ENCODE measurements around the gene SLC6A7.

The SLC6A7 gene

DNA sequence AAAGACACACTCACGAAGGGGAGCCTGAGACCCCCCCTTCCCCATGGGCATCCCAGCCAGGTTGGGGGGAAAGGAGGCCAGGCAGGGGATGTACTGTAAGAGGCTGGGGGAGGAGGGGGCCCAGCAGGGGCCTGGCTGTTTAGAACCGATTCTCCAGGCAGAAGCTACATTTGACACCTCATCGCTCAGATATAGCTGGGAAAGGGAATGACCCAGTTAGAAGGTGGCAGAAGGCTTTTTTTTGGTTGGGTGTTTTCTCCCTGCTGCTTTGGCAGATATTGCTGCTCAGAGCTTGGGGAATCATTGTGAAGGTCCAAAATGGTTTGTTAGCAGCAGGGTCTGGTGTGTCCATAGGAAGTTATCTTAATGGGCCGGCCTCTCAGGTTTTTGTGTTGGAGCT, 17.3 kb upstream of the SLC6A7 start:
- DNase-seq = peak in 1 of 58 donors; percentile 50

DNA sequence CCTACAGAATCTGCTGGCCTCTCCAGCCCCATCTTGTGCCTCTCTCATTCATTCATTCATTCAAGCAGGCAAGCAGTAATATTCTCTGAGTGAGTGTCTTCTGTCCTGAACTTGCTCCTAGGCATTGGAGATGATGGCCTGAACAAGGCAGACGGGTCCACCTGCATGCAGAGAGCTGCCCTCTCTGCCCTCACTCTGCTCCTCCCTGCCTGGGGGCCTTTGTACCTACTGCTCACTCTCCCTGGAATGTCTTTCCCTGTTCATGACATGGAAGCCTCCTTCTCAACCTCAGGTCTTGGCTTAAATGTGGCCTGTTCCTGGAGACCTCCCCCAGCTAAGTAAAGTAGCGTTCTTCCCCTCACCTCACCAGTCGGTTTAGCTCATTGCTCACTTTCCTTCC, 16.7 kb upstream of the SLC6A7 start:
- DNase-seq = no peak

DNA sequence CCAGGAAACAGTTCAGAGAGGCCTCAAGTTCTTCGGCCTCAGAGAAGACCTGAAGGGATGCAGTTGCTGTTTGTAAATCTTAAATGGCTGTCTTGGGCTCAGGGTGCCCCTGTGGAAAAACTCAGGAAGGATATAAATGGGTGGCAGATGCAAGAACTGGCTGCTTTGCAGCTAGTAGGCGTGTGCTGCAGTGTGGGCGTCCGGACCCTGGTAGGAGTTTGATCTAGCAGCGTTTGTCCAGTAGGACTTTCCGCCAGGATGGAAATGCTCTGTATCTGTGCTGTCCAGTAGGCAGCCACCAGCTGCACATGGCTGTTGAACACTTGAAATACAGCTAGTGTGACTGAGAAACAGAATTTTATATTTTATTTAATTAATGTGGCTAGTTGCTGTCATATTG, 15.6 kb upstream of the SLC6A7 start:
- DNase-seq = peak in 7 of 58 donors; percentile 17 to 58 (median 27)

DNA sequence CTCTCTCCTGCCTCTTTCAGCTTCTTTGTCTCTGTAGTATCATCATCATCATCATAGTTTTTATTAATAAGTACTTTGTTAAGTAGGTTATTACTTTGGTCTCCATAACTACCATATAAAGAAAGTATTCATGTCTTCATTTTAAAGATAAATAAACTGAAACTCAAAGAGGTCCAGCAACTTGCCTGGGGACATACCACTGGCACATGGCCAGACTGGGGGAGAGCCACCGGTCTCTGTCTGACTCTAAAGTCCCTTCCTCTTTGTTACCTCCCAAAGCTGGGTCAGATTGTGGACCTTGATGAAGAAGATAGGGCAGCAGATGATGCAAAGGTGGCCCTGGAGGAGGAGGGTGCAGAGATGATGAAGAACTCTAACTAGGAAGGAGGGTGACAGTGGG, 14.8 kb upstream of the SLC6A7 start:
- DNase-seq = no peak

DNA sequence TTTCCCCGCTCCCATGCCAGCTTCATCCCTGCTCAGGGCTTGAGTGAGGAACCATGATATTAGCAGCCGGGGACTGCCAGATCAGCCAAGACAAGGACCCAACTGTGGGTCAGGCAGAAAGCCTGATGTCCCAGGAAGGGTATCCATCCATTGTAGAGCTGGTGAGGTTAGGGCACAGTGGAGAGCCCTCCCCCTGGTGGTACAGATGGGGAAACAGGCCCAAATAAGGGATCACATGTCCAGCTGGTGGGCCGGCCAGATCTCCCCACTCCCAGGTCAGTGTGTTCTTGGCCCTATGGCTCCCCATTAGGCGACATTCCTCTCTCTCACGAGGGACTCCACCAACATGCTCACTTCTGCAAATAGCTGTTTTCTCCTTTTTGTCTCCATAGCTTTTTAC, 14.3 kb upstream of the SLC6A7 start:
- no peak for DNase-seq

DNA sequence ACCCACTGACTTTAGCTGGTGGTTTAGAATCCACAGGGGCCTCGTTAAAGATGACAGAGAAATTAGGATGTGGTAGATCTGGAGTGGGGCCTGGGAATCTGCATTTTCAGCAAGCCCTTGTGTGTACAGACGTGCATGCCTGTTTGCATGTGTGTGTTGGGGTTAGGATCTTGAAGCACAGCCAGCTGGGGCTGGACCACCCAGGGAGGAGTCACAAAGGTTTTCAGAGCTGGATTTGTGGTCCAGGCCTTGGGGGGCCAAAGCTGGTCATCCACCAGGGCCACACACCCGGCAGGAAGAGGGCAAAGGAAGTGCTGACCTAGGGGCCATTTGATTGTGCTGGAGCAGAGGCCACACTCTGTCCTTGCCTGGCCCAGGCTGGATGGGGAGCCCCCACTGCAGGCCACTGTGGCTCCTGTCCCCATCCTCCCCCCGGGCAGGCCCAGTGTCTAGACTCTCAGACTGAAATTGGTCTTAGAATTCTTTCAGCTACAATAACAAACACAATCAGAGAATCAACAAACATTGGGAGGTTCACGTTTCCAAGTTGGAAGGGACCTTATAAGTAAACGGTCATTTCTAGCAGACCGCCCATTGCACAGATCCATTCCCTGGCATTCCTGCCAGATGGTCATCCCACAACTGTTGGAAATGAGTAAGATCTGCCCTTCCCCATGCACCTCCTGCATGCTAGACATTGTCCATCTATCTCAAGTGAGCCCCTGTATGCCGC, 13.0 kb upstream of the SLC6A7 start:
- DNase-seq = no peak

DNA sequence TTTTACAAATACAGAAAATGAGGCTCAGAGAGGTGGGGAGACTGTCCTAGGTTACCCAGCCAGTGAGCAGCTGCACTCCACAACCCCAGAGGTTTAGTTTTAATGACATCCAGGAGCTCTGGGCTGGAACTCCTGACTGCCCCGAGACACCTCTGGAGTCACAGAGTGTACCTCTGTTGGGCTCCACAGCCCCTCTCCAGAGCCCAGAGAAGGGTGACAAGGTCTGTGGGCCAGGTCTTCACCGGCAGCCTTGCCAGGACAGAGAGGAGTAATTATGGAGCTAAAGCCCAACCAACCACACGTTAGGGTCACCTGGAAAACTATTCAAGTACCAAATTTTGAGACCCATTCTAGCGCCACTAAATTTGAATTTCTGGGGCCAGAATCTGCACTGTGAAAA, 12.1 kb upstream of the SLC6A7 start:
- no peak for DNase-seq

DNA sequence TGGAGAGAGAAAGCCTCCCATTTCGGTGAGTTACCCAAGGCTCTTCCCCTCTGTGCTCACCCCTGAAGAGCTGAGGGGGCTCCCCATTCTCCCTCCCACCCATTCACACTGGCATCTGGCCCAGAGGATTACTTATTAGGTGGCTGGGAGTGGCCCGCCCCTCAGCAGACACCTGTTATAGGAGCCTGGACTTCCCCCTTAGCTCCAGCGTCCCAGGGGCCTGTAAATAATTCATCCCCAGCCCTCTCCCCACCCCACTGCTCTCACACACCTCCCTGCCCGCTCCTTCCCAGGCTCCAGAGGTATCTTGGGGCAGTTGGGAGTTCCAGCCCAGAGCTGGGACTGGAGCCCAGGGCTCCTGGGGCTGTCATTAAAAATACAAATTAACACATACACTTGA, 11.6 kb upstream of the SLC6A7 start:
- no peak for DNase-seq

DNA sequence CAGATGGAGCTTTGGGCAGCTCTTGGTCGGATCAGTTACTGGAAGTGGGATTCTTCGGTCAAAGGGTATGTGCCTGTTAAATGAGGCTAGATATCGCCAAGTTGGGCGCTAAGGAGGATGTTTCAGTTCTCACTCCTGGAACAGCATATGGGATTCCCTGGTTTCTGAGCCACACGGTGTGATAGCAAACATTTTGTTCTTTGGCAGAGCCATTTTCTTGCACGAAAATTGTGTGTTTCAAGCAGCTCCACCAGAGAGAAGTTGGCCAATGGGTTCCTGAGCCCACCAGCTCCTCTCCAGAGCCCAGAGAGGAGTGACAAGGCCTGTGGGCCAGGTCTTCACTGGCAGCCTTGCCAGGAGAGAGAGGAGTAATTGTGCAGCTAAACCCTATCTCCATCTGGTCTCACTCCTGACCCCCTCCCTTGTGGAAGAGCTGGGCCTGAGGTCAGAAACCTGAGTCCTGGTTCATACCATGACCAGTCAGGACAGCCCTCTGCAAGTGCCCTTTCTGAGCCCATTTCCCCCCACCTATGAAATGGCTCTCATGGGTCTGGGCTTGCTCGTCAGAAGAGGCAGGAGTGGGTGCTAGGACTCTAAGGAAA, 10.7 kb upstream of the SLC6A7 start:
- no peak for DNase-seq

DNA sequence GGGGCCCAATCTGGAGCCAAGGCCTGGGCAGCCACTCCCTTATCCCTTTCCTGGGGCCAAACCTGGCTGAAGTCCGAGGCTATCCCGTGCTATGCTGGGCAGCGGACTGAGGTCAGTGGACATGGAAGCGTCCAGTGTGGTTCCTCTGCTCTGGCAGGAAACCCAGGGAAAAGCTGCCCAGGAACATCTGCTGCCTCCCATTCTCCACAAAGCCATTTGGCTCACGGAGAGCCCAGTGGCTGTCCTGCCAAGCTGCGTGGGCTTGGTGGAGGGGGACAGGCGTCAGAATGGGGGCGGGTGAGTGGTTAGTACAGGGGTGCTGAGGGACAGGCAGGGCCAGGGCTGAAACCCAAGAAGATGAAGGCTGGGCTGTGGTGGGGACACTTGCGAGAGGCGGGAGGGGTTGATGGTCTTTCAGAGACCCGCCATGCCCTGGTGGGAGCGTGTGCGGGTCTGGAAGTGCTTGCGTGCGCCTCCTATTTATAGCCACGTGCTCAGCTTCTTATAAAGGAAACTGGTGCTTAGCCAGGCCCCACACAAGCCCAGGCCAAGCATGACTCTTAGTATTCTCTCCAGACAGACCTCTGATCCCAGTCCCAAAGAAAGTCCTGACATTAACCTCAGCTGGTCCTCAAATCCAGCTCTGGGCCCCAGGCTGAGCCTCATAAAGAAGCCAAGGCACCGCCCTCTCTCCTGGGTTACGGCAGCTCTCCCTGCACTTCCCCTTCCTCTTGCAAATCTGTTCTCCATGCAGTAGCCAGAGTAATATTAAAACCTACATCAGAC, 9.4 kb upstream of the SLC6A7 start:
- DNase-seq = peak in 56 of 58 donors; percentile 10 to 95 (median 78)

DNA sequence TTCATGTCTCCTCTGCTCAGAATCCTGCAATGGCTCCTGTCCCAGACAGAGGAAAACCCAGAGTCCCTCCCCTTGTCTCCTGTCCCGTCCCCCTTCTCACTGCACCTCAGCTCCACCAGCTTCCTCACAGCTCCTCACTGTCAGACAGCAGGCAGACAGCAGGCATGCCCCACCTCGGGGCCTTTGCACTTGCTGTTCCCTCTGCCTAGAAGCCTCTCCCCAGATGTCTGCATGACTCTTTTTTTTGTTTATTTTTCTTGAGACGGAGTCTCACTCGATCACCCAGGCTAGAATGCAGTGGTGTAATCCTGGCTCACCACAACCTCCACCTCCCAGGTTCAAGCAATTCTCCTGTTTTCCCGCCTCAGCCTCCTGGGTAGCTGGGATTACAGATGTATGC, 8.8 kb upstream of the SLC6A7 start:
- DNase-seq = peak in 1 of 58 donors; percentile 56

DNA sequence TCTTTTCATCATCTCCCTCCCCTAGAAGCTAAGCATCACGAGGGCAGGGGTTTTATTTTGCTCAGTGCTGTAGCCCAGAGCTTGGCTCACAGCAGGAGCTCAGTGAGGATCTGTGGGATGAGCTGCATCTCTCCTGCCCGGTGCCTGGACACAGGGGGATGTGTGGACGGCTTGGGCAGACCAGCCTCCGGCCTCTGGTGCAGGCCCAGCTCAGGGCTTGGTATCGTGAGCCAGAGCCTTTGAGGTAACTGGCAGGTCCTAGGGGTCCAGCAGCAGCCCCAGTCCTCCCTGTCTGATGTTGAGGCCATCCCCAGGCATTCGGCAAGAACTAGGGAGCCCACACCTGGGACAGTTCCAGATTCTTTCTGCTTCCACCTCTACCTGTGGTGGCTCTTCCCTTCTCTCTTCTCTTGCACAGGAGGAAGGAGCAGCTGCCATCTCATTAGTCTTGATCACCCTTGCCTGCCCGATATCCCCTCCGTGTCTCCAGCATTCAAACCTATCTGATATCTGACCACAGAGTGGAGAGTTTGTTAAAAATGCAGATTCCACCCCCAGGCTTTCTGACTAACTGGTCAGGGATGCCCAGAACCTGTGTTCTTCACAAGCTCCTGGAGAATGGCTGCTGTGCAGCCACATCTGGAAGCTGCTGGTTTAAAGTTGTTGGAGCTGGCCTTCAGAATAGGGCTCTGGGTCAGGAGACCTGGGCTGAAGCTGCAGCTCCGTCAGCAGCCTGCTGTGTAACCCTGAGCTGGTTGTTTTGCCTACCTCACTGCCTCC, 7.9 kb upstream of the SLC6A7 start:
- DNase-seq = no peak

DNA sequence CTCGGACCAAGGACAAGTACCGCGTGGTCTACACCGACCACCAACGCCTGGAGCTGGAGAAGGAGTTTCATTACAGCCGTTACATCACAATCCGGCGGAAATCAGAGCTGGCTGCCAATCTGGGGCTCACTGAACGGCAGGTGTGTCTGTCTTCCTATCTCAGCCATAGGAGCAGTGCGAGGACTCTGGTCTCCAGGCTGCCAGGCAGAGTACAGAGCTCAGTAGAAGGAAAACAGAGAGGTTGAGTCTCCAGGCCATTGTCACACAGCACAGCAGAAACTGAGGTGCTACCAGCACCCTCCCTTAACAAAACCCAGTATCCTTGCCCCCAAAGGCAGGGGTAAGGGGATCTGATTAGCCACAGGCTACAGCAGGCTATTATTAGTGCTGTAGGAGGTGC, 7.1 kb upstream of the SLC6A7 start:
- no peak for DNase-seq

DNA sequence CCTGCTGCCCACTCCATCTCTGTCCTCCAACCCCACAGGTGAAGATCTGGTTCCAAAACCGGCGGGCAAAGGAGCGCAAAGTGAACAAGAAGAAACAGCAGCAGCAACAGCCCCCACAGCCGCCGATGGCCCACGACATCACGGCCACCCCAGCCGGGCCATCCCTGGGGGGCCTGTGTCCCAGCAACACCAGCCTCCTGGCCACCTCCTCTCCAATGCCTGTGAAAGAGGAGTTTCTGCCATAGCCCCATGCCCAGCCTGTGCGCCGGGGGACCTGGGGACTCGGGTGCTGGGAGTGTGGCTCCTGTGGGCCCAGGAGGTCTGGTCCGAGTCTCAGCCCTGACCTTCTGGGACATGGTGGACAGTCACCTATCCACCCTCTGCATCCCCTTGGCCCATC, 6.4 kb upstream of the SLC6A7 start:
- DNase-seq = no peak

DNA sequence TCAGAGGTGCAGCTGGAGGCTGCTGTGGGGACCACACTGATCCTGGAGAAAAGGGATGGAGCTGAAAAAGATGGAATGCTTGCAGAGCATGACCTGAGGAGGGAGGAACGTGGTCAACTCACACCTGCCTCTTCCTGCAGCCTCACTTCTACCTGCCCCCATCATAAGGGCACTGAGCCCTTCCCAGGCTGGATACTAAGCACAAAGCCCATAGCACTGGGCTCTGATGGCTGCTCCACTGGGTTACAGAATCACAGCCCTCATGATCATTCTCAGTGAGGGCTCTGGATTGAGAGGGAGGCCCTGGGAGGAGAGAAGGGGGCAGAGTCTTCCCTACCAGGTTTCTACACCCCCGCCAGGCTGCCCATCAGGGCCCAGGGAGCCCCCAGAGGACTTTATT, 5.9 kb upstream of the SLC6A7 start:
- no peak for DNase-seq

DNA sequence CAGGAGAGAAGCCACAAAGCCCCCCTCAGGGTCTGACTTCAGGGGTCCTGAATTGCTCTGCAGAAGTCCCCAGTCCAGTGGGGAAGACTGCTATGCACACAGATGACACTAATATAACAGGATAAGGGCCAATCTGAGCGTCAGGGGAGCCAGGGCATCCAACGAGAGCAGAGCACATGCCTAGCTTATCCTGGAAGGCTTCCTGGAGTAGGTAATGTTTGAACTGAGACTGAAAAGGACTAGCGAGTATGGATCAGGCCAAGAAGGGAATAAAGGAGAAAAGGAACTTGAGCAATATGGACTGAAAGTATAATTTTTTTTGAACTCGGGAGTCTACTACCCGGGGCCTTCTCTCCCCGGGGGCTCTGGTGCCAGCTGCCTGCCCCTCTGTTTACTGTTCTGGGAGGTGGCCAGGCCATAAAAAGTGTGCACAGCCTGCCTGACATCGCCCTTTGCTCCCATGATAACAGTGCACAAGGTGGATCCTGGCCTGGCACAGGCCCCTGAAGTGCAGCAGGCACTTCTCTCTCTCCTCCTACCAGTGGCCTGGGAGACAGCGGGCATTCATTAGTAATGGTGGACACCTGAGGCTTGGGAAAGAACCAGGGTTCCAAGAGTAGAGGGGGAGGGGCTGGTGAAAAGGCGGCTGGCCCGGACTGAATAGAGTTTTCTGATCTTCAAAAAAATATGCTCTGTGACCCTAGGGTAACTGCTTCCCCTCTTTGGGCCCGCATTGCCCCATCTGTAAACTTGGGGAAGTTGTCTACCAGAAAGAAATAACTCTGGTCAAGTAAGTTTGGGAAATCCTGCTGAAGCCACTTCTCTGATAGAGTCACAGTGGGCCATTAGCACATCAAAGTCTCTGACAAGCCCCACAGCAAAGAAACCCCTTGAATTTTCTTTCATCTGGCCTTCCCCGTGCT, 4.6 kb upstream of the SLC6A7 start:
- no peak for DNase-seq

DNA sequence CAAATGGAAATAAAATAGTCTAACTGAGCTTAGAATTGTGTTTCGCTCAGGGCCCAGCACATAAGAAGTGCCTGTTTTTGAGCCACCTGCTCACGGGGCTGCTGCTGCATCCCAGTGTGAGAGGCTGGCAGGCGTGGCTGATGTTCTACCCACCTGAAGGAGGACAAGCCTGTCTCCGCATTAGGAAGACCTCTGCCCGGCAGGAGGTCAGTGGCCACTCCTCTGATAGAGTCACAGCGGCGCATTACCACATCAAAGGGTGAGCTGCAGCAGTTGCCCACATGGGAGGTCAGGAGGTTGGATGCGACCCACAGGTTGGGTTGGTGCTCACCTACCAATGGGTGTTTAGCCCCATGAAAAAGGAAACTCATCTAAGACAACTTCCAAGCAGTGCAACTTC, 3.7 kb upstream of the SLC6A7 start:
- no peak for DNase-seq

DNA sequence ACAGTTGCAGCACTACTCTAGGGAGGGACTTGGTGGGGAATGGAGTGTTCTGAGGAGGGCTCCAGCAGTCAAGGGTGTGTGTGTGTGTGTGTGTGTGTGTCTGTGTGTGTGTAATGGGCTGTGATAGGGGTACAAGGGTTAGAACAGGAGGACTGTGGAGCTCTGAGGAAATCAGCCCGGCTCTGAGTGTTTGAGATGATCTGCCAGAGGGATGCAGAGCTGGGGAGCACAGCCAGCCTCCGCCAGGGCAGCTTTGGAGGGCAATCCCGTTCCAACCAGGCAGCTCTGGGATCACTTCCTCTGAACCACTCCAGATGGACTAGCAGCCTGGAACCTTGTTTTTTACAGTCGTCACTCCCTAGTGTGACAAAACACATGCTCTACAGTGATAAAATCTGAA, 3.0 kb upstream of the SLC6A7 start:
- DNase-seq = no peak

DNA sequence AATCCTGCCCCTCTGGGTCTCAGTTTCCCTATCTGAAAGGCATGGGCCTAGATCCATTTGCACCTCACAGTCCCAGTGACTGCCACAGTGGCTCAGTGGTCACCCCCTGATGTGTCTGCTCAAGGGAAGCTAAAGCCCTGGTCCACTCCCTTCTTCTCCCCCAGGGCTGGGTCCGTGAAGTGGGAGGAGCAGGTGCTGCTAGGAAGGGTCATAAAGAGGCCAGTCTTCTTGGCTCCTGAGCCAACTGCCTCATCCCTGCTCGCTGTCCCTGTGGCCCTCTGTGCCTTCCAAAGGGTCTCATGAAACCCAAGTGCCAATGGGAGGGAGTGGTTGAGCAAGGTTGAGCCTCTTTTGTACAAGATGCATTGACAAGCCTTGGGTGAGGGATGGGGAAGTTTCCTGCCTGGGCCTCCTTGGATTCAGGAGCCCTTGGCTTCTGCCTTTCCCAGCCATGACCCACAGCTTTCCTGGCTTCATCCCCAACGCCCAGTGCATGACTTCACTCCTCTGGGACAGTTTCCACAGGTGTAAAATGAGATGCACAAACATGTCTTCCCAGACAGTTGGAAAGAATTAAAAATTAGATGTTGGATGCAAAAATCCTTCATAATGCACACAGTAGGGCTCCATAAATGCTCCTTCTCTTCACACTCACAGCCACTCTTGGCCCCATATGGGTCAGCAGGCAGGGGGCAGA, 1.6 kb upstream of the SLC6A7 start:
- DNase-seq = no peak

DNA sequence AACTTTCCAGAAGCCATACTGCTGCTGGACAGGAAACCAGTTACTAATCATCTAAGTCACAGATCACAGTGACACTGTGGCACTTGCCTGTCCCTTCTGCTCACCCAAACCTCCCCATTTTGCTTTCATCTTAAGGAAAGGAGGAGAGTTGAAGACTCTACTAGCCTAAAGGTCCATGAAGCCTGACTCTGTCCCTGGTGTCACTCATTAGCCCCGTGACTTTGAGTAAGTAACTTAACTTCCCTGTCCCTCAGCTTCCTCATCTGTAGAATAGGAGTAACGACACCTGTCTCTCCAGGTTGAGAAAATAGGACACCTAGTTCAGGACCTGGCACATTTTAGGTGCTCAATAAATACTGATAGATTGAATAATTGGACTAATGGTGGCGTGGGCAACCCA, 536 bp upstream of the SLC6A7 start:
- no peak for DNase-seq

All from anterior cingulate cortex (tissue), 58 donors.